HL-60/S4 treated with retinoic acid at 250 ng/mL for 4 days and 3 days (cell line): Measurements from ENCODE around the gene ADGRV1.

ENCODE experiments used
- in situ Hi-C: fragments of 300-500 bp; cut with MboI; formaldehyde crosslinking; loops from 2 replicates; pipeline ENCODE4 v1.7.0; 2022; ENCODE audit warnings: low sequenced_read_pairs

ADGRV1 gene

DNA sequence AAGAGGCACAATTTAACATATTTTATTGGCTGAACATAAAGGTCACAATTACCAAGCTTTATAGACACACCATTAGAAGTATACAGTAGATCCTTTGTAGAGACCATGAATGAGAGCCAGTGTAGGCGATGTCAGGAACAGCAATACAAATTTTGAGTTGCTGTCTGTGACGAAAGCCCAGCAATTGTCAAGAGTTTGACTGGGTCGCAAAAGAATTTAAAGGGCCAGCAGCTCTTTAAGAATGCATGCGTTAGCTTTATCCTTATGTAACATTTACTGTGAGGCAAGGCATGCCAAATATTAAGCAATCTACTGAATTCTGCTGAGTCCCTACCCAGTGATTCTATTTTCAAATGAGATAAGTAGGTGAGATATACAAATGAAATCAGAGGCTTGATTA is 587.6 kb downstream of the ADGRV1 start:
- in situ Hi-C loops: no loop called here

GRCh38 chr5:91146905-91147600 is 588.5 kb downstream of the ADGRV1 start:
- in situ Hi-C loops: no loop called here

GRCh38 chr5:91150234-91150633 is 591.6 kb downstream of the ADGRV1 start:
- in situ Hi-C loops: no loop called here

- in situ Hi-C loops: no loop called here
Measured at GRCh38 chr5:91150636-91151035, 592.0 kb downstream of the ADGRV1 start.

GRCh38 chr5:91151947-91152346 is 593.4 kb downstream of the ADGRV1 start:
- in situ Hi-C loops: no loop called here

DNA sequence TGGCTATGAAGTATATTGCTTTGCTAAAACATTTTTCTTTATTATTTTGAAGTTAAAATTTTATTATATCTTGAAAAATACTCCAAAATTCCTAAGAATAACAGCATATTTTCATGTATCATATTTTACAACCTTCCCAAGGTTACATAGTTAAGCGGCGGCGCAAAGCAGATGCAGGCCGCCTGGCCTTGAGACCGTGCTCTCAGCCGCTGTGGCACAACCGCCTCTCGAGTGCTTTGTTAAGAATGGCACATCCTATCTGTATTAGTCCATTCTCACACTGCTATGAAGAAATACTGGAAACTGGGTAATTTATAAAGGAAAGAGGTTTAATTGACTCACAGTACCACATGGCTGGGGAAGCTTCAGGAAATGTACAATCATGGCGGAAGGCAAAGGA is 595.7 kb downstream of the ADGRV1 start:
- in situ Hi-C loops: no loop called here

GRCh38 chr5:91155274-91155673 is 596.7 kb downstream of the ADGRV1 start:
- in situ Hi-C loops: no loop called here

- in situ Hi-C loops: no loop called here
Measured at GRCh38 chr5:91156242-91156641, 597.6 kb downstream of the ADGRV1 start.

- in situ Hi-C loops: no loop called here
Measured at GRCh38 chr5:91158011-91158410, 599.4 kb downstream of the ADGRV1 start.

DNA sequence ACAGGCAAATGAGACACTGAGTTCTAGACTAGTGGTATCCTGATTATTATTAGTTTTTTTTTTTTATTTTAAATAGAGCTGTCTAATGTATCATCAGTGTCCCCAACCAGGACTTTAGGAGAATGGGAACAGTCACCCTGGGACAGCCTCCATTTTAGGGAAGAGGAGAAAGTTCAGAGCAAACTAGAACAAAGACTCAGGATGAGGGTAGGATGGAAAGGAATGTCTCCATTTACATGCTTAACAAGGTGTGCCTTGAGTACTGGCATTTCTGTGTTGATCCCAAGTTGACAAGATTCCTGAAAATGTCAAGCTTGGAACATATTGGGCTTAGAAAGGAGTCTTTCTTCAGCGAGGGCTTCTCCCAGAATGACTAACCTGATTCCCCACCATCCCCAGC is 601.0 kb downstream of the ADGRV1 start:
- in situ Hi-C loops: no loop called here

- in situ Hi-C loops: no loop called here
Measured at GRCh38 chr5:91160714-91161285, 602.2 kb downstream of the ADGRV1 start.

DNA sequence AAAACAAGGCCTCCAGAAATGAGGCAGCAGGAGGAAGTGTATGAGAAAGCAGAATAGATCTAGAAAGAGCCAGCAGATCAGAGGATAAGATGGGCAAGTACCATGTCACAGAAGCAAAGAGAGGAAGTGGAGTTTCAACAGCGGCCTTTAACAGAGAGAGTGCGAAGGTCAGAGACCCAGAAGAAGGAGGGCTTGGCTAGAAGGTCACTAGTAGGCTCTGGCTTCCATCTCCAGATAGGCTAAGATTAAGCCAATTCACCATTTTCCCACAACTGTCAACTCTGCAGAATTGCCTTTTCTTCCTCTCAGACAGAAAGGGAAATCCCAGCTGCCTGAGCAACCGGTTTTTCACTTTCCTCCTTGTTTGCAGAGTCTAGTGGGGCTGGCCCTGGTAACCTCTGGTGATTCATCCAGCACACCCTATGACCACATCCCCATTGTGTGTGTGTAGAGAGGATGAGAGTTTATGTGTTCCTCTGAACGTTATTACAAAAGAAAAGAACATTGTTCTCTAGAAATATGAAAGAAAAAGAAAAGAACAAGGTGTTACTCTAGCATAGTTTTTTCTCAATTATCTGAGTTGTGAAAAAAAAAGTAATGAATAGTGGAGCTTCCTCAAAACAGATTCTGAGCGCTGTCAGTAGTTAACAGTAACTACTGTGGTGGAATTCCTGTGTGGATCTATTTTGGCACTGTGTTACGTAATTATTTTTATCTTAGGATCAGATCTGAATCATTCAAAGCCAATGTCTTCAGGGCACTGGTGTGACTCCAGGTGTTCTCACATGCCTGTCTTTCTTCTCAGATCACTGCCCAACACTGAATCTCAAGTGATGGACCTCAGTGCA is 604.2 kb downstream of the ADGRV1 start:
- in situ Hi-C loops: no loop called here

DNA sequence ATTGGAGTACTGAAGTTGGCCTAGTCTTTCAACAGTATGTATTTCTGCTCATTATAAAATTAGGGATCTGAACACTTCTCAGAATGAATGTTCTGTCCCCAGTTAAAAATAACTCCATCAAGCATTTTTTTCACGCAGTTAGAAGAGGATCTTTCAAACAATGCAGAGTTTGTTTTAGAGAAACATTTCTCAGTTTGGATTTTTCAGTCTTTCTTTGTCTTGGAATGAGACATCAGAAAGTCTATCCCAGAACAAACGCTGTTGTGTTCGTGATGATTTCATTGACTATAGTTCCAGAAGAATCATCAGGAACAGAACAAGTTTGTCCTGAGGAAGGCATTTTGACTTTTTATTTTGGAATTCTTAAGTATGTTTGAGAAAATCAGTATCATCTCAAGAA is 605.8 kb downstream of the ADGRV1 start:
- in situ Hi-C loops: no loop called here

DNA sequence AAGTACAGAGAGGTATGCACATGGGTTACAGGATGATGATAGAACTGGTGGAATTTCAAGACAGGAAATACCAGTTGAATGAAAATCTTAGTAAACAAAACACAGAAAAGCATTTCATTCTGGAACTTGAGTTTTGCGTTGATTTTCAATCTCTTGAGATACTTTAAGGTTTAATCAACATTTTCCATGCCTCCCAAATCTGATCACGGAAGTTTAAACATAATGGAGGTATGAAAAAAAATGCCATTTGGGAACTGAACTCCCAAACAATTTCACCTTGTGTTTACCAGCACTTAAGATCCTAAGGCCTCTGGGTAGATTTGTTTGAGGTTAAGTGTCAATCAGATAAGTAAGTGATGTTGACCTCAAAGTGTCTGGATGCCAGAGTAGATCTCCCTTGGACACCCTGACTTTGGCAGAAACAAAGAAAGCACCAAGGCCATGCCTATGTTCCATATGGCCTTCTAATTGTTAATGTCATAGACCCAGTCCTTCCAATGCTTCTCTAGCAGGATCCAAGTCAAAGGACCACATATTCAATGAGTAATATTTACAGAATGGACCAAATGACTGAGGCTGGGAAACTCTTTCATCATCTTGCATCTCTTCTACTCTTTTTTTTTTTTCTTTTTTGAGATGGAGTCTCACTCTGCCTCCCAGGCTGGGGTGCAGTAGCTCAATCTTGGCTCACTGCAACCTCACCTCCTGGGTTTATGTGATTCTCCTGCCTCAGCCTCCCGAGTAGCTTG is 607.6 kb downstream of the ADGRV1 start:
- in situ Hi-C loops: no loop called here

DNA sequence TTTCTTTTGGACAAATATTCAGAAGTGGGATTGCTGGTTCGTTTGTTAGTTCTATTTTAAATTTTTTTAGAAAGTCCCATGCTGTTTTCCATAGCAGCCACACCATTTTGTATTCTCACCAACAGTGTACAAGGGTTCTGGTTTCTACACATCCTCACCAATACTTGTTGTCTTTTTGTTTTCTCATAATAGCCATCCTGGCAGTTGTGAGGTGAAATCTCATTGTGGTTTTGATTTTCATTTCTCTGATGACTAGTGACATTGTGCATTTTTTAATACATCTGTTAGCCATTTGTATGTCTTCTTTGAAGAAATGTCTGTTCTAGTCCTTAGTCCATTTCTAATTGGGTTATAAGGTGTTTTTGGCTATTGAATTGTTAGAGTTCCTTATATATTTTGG is 610.3 kb downstream of the ADGRV1 start:
- in situ Hi-C loops: no loop called here

GRCh38 chr5:91170266-91170665 is 611.7 kb downstream of the ADGRV1 start:
- in situ Hi-C loops: no loop called here

- in situ Hi-C loops: no loop called here
Measured at GRCh38 chr5:91171322-91171721, 612.7 kb downstream of the ADGRV1 start.

- in situ Hi-C loops: no loop called here
Measured at GRCh38 chr5:91174396-91174795, 615.8 kb downstream of the ADGRV1 start.

DNA sequence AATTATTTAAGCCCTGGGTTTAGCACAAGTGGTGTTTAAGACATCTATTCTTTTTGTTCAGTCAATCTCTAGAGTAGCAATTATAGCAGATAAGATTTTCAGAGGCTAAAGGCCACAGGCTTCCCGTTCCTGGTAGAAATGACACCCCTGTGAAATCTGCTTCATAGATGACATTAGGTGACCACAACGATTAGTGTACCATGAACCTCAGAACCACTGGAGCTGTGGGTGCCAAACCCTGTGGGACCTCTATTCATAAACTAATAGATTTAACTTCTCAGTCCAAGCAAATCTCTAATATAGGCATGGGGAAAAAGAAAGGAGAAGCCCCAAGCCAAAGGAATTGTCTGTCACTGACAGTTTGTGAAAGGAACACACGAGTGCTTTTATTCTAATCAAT is 617.1 kb downstream of the ADGRV1 start:
- in situ Hi-C loops: no loop called here

- in situ Hi-C loops: no loop called here
Measured at GRCh38 chr5:91176288-91177016, 617.9 kb downstream of the ADGRV1 start.

DNA sequence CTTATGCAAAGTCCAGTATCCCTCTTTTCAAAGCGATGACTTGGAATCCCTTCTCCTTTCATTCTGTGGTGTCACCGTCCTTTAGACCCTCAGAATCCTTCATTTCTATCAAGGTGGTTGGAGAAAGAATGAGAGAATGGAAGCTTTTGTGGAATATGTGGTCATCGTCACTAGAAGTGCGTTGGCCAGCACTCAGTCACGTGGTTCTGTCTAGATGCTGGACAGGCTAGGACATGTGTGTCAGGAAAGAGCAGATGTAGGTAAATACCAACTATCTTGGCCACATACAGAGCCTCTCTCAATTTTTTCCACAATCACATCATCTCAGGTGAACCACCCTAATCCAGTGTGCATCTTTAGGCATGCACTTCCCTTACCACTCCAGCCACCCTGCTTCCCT is 618.5 kb downstream of the ADGRV1 start:
- in situ Hi-C loops: no loop called here
